Measurements from ENCODE around the gene ZZZ3. TPM values are rescaled to one million over a fixed set of nuclear protein-coding genes. Genes with fewer than 3 reads are reported as not detected.

ZZZ3 gene
- total and polyA plus RNA-seq, 10 of the 15 experiments (the other 5 are each of a cell fraction or from before 2014, with no cell fraction given), result 10.5 to 44.1 (median 29.5) TPM

DNA sequence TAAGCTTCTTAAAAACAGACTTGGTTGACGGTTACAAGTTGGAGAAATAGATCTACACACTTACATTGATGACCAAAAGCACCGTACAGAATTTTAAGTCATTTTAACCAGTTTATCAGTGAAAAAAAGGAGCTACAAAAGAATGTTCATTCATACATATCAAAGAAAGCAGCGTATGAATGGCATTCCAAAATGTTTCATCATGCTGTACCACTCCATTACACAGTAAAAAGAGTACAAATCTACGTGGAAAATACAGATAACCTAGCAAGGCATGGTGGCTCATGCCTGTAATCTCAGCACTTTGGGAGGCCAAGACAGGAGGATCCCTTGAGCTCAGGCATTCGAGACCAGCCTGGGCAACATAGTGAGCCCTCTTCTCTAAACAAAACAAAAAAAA lies 40.3 kb downstream of the ZZZ3 start:
- CTCF ChIA-PET, result interaction anchor here (0.8 to 1.2 kb wide), 3 partner anchors 40 to 1035 kb away, joined by 3 read pairs; no protein-coding TSS in a partner anchor
- H3K4me3 ChIP-seq, result no peak overlapping the region
- peaks cover 13% of the 10 kb centered on the region for H3K79me2 ChIP-seq (ENCODE audit: control insufficient read depth, insufficient read depth, low read length)
- in situ Hi-C loops (cut with MboI), result no loop called here
- H2AFZ ChIP-seq (ENCODE audit: control insufficient read depth, low read depth, low read length), result no peak overlapping the region
- POLR2A ChIA-PET, result interaction anchor here (0.6 kb wide), 1 partner anchor 85 kb away, joined by 3 read pairs; no protein-coding TSS in a partner anchor
- no peak for ATAC-seq
- no peak for TF ChIP-seq USF2 (IDR thresholded peaks at IDR 0.05; ENCODE audit: borderline replicate concordance, low read depth, low read length)
- TF ChIP-seq CHD2 (IDR thresholded peaks at IDR 0.05; ENCODE audit: borderline replicate concordance, low read depth, low read length), result no peak
- no peak for TF ChIP-seq SMAD1 (IDR thresholded peaks at IDR 0.05; ENCODE audit: low read depth, partially characterized antibody)
- no peak for TF ChIP-seq CHD4 (IDR thresholded peaks at IDR 0.05)
- no peak for TF ChIP-seq E4F1 (IDR thresholded peaks at IDR 0.05; ENCODE audit: borderline replicate concordance, partially characterized antibody)
- TF ChIP-seq SUPT20H (IDR thresholded peaks at IDR 0.05; ENCODE audit: borderline replicate concordance, control insufficient read depth, low read depth, low read length), result no peak
- TF ChIP-seq DPF2 (IDR thresholded peaks at IDR 0.05), result no peak
- TF ChIP-seq HCFC1 (IDR thresholded peaks at IDR 0.05; ENCODE audit: low read length), result no peak
- no peak for TF ChIP-seq ZNF217 (IDR thresholded peaks at IDR 0.05)
- no peak for TF ChIP-seq PBX3 (IDR thresholded peaks at IDR 0.05; ENCODE audit: insufficient replicate concordance, low read depth, low read length)
- no peak for TF ChIP-seq REST (IDR thresholded peaks at IDR 0.05; ENCODE audit: low read depth, low read length)
- no peak for TF ChIP-seq EGR1 (IDR thresholded peaks at IDR 0.05; ENCODE audit: borderline replicate concordance in 1 of 2, low read depth in 2 of 2, low read length in 2 of 2)
- TF ChIP-seq TAF1 (IDR thresholded peaks at IDR 0.05; ENCODE audit: borderline replicate concordance, low read depth, low read length), result no peak
- no peak for TF ChIP-seq NR2F1 (conservative IDR thresholded peaks at IDR 0.05)
- TF ChIP-seq MTA3 (IDR thresholded peaks at IDR 0.05; ENCODE audit: borderline replicate concordance, low read length), result no peak
- no peak for TF ChIP-seq TCF12 (IDR thresholded peaks at IDR 0.05; ENCODE audit: low read depth, low read length)
- no peak overlapping the region for H3K9ac ChIP-seq (ENCODE audit: control insufficient read depth, insufficient read depth, low read length)
- SMC1A ChIA-PET (ENCODE audit: uncharacterized antibody, unreplicated experiment), result interaction anchor here (0.5 to 1.4 kb wide), 2 partner anchors 42 to 235 kb away, joined by 4 read pairs; no protein-coding TSS in a partner anchor
- H3K36me3 ChIP-seq (ENCODE audit: control insufficient read depth in 2 of 2, insufficient read depth in 2 of 2, low read length in 1 of 2), result peaks cover 4 to 9% of the 10 kb centered on the region in 2 experiments
- no peak for FAIRE-seq
- no peak for DNase-seq (ENCODE audit: low read depth, low spot score)
- H3K9me3 ChIP-seq (replicated peaks; ENCODE audit: control insufficient read depth, insufficient read depth, low read length), result no peaks in the 10 kb centered on the region; the same call in 2 of the 3 replicates
- H3K4me1 ChIP-seq (ENCODE audit: control insufficient read depth, insufficient read depth, low read length), result no peaks in the 10 kb centered on the region
- no peak overlapping the region for H3K27ac ChIP-seq (ENCODE audit: control insufficient read depth, insufficient read depth)
- intact Hi-C loops (cut with micrococcal nuclease; ENCODE audit: unreplicated experiment), result no loop called here
- no peaks in the 10 kb centered on the region for H4K20me1 ChIP-seq (ENCODE audit: control insufficient read depth, insufficient read depth)
- no peak overlapping the region for H3K4me2 ChIP-seq (ENCODE audit: control insufficient read depth, insufficient read depth)
- no TSS peak for BruUV-seq (replicated peaks)
- RAD21 ChIA-PET (ENCODE audit: unreplicated experiment), result no interaction called here
- WGBS (ENCODE audit: insufficient coverage, insufficient replicate concordance, low lambda C conversion rate, missing lambda C conversion rate), result 90% methylated on average over 5 of the region's 5 CpGs
- no peaks in the 10 kb centered on the region for H3K27me3 ChIP-seq (replicated peaks in 1 of 2; ENCODE audit: control insufficient read depth in 2 of 2, insufficient read depth in 2 of 2, low read length in 1 of 2)

Data from GM12878 (cell line).